ENCODE results near the gene CYP4V2. TPM values are rescaled to one million over a fixed set of nuclear protein-coding genes. Genes with fewer than 3 reads are reported as not detected.

The CYP4V2 gene
- total and polyA plus RNA-seq, 8 donors: 6.4 to 27.8 (median 14.6) TPM

- Histone ChIP-seq H3K4me1 (no peaks in the 10 kb centered on the region), H3K36me3 (no peaks in the 10 kb centered on the region), H3K4me3 (no peak overlapping the region), H3K27ac (no peak overlapping the region), H3K27me3 (no peaks in the 10 kb centered on the region), H3K9me3 (peaks cover 0 to 4% of the 10 kb centered on the region in 2 donors)
- ATAC-seq: no peak
- no peak for DNase-seq
- TF ChIP-seq, protein P1, sequence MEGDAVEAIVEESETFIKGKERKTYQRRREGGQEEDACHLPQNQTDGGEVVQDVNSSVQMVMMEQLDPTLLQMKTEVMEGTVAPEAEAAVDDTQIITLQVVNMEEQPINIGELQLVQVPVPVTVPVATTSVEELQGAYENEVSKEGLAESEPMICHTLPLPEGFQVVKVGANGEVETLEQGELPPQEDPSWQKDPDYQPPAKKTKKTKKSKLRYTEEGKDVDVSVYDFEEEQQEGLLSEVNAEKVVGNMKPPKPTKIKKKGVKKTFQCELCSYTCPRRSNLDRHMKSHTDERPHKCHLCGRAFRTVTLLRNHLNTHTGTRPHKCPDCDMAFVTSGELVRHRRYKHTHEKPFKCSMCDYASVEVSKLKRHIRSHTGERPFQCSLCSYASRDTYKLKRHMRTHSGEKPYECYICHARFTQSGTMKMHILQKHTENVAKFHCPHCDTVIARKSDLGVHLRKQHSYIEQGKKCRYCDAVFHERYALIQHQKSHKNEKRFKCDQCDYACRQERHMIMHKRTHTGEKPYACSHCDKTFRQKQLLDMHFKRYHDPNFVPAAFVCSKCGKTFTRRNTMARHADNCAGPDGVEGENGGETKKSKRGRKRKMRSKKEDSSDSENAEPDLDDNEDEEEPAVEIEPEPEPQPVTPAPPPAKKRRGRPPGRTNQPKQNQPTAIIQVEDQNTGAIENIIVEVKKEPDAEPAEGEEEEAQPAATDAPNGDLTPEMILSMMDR (IDR thresholded peaks at IDR 0.05): no peak
- intact Hi-C loops (cut with DNase I): no loop called here
These were observed 57.3 kb downstream of the CYP4V2 start for GRCh38 chr4:186248643-186249042.

DNA sequence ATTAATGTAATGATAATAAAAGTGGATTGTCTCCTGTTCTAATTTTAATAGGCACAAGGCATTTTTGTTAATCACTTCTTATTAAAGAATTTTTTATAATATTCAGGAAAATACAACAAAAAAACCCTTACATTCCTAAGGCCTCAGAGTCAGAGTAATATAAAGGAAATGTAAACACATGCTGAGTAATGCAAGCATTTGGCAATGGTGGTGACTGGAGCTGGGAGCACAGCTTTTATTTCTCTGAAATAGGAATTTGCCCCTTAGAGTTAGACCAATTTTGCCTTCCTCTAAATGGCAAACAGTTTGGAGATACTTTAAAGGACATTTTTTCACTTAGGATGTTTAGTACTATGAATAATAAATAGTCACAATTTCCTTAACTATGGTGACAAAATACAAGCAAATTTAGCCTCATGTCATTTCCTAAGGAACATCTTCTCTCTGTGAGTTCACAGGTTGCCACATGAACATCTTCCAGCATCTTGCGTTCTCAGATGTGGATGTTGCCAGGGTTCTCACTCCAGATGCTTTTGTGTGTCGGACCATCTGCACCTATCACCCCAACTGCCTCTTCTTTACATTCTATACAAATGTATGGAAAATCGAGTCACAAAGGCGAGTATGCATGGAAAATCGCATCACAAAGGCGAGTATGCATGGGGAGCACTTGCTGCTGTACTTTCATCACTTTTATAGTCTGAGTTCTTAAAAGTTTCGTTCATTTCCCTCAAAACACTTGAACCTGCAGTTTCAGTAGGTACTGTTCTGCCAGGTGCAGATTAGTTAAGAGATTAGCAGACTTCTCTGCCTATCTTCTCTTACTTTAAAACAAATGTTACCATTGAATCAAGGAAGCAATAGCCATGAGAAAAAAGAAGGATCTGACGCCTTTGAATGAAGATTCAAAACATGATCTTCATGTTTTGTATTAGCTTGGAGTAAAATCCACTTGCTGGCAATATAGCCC is 58.7 kb downstream of the CYP4V2 start:
- DNase-seq (no peak), ATAC-seq (no peak)
- H3K27ac ChIP-seq: no peak overlapping the region
- no peak overlapping the region for H3K4me3 ChIP-seq
- intact Hi-C loops (cut with DNase I): no loop called here
- no peaks in the 10 kb centered on the region for H3K36me3 ChIP-seq
- H3K27me3 ChIP-seq: no peaks in the 10 kb centered on the region
- no peaks in the 10 kb centered on the region for H3K4me1 ChIP-seq
- TF ChIP-seq, protein P1 (IDR thresholded peaks at IDR 0.05): no peak
- H3K9me3 ChIP-seq: peaks cover 0 to 4% of the 10 kb centered on the region in 2 donors

DNA sequence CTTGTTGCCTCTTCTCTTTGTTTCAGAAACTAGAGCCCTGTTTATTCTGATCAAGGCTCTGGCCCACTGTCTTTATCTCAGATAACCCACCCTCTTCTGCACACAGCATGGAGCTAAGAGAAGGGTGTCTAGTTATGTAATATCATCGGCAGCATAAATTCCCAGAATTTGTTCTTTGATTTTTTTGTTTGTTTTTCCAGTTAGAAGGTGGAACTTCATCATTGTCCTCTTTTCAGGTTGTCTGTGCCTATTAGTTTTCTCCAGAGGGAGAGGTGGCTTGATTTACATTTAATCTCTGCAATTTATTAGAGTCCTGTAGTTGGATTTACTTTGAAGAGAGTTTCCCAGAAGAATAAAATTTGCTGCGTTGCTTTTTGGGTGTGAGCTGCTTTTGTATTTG is 59.4 kb downstream of the CYP4V2 start:
- Histone ChIP-seq H3K27ac (no peak overlapping the region), H3K36me3 (no peaks in the 10 kb centered on the region), H3K27me3 (no peaks in the 10 kb centered on the region), H3K4me1 (no peaks in the 10 kb centered on the region), H3K9me3 (no peaks in the 10 kb centered on the region), H3K4me3 (no peak overlapping the region)
- TF ChIP-seq, protein P1 (IDR thresholded peaks at IDR 0.05): no peak
- ATAC-seq: no peak
- intact Hi-C loops (cut with DNase I): no loop called here
- DNase-seq: no peak

GRCh38 chr4:186255122-186255521 is 63.8 kb downstream of the CYP4V2 start:
- no peaks in the 10 kb centered on the region for H3K9me3 ChIP-seq
- no peaks in the 10 kb centered on the region for H3K36me3 ChIP-seq
- H3K4me1 ChIP-seq: no peaks in the 10 kb centered on the region
- DNase-seq (no peak), ATAC-seq (no peak)
- H3K27me3 ChIP-seq: no peaks in the 10 kb centered on the region
- intact Hi-C loops (cut with DNase I): no loop called here
- H3K4me3 ChIP-seq: no peak overlapping the region
- TF ChIP-seq, protein P1 (IDR thresholded peaks at IDR 0.05): no peak
- no peak overlapping the region for H3K27ac ChIP-seq

- ATAC-seq: no peak
- intact Hi-C loops (cut with DNase I): no loop called here
- DNase-seq: no peak
These were observed 66.9 kb downstream of the CYP4V2 start for GRCh38 chr4:186258216-186258811.

More at GRCh38 chr4:186258216-186258811, 66.9 kb downstream of the CYP4V2 start:
- Histone ChIP-seq H3K4me1 (no peaks in the 10 kb centered on the region), H3K36me3 (no peaks in the 10 kb centered on the region), H3K27ac (no peak overlapping the region), H3K27me3 (no peaks in the 10 kb centered on the region), H3K9me3 (no peaks in the 10 kb centered on the region), H3K4me3 (no peak overlapping the region)
- TF ChIP-seq, protein P1 (IDR thresholded peaks at IDR 0.05): no peak
